GM12864 (cell line): ENCODE data around the gene MRPL20.

ENCODE experiments used
- DNase-seq: peaks from one replicate; pipeline ENCODE4 v3.0.0-alpha.2; 2011; ENCODE audit warnings: low read depth
- H3K4me3 ChIP-seq: 2 replicates; pipeline ENCODE4 v1.5.1; 2011; ENCODE audit warnings: mild to moderate bottlenecking, low read depth, low read length, control low read depth
- TF ChIP-seq, protein P1 (sequence below): IDR thresholded peaks from 2 replicates; pipeline ENCODE4 v1.5.1; 2011; ENCODE audit warnings: low read depth, mild to moderate bottlenecking, moderate library complexity, low read length, control low read depth, inconsistent platforms; ENCODE audit errors: missing control alignments

The MRPL20 gene

DNA sequence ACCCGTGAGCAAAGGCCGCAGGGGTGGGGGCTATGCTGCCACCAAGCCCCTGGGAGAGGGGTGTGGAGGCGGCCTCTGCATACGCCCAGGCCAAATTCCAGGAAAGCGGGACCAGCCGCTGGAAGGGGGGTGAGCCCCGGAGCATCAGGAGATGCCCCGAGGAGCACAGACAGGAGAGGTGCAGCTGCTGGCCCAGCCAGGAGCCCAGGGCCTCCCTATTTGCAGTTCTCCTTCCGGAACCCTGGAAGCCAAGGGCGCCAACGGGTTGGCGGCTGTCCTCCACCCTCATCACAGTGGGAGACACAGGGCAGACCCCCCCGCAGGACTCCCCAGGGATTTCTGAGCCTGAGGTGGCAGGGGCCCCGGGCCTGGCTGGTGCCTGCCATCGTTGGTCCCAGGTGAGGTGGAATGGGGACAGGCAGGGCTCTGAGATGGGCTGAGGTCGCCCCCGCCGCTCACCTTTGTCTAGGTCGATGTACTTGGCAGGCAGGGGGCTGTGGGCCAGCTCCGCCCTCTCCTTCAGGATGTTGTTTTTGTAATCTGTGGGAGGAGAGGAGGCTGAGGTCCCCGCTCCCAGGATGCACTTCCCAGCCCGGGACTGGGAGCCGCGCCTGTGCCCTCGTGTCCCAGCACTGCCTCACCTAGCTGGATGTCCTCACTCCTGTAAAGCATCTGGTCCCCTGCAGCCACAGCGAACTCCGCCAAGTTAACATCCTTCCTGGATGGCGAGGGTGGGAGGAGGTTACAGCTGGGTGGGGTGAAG, 53.5 kb downstream of the MRPL20 start:
- TF ChIP-seq, protein P1, sequence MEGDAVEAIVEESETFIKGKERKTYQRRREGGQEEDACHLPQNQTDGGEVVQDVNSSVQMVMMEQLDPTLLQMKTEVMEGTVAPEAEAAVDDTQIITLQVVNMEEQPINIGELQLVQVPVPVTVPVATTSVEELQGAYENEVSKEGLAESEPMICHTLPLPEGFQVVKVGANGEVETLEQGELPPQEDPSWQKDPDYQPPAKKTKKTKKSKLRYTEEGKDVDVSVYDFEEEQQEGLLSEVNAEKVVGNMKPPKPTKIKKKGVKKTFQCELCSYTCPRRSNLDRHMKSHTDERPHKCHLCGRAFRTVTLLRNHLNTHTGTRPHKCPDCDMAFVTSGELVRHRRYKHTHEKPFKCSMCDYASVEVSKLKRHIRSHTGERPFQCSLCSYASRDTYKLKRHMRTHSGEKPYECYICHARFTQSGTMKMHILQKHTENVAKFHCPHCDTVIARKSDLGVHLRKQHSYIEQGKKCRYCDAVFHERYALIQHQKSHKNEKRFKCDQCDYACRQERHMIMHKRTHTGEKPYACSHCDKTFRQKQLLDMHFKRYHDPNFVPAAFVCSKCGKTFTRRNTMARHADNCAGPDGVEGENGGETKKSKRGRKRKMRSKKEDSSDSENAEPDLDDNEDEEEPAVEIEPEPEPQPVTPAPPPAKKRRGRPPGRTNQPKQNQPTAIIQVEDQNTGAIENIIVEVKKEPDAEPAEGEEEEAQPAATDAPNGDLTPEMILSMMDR = no peak
- no peak for DNase-seq
- no peak overlapping the region for H3K4me3 ChIP-seq

DNA sequence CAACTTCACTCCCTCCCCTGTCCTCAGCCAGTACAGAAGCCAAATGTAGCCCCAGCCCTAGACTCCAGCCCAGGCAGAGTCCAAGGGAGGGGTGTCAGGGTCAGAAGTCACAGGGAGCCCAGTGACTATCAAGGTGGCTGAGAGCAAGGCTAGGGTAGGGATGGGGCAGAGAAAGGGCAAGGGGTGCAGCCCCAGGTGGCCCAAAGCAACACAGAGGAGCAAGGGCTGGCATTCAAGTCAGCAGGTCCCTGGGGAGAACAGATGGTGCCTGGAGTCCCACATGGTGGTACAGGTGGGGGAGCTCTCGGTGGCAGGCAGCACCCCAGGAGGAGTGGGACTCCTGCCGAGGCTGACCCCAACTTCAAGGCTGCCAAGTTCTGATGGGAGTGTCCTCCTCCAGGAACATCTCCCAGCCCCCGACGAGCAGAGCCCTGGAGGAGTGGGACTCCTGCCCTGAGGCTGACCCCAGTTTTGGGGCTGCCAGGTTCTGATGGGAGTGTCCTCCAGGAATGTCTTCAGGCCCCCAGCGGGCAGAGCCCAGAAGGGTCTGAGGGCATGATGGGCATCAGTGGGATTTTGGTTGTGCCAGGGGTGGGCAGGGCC, 54.2 kb downstream of the MRPL20 start:
- TF ChIP-seq, protein P1 = no peak
- no peak for DNase-seq
- H3K4me3 ChIP-seq = no peak overlapping the region
